HG03442 (cell line): Measurements from ENCODE around the gene SKAP1.

Experiments
- ATAC-seq: cut with Tn5 transposase; IDR thresholded peaks from one replicate; pipeline ENCODE4 v1.9.1; 2021; ENCODE audit warnings: mild to moderate bottlenecking, moderate library complexity; ENCODE audit not compliant: unreplicated experiment

SKAP1 gene

GRCh38 chr17:48153691-48154358 lies 276.2 kb downstream of the SKAP1 start:
- no peak for ATAC-seq

DNA sequence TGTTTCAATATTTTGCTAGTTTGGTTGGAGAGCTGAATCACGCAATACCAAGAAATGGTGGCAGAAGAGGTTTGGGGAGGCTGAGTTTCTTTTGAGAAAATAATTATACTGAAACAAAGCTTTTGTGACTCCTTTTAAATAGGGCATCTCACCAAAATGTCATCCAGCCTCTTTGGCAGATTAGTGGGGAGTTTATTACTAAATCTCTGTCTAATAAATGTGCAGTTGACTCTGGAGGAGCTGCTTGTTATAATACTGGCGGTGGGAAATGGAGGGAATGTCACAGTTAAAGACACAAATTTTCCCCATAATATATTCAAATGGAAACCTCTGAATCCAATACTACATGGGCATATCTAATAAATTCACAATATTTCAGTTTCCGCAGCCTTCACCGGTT lies 277.7 kb downstream of the SKAP1 start:
- no peak for ATAC-seq

GRCh38 chr17:48151220-48151619 lies 278.8 kb downstream of the SKAP1 start:
- no peak for ATAC-seq

- ATAC-seq = no peak
These were observed 279.4 kb downstream of the SKAP1 start for GRCh38 chr17:48150597-48151001.

- no peak for ATAC-seq
These were observed 280.1 kb downstream of the SKAP1 start for GRCh38 chr17:48149787-48150463.

DNA sequence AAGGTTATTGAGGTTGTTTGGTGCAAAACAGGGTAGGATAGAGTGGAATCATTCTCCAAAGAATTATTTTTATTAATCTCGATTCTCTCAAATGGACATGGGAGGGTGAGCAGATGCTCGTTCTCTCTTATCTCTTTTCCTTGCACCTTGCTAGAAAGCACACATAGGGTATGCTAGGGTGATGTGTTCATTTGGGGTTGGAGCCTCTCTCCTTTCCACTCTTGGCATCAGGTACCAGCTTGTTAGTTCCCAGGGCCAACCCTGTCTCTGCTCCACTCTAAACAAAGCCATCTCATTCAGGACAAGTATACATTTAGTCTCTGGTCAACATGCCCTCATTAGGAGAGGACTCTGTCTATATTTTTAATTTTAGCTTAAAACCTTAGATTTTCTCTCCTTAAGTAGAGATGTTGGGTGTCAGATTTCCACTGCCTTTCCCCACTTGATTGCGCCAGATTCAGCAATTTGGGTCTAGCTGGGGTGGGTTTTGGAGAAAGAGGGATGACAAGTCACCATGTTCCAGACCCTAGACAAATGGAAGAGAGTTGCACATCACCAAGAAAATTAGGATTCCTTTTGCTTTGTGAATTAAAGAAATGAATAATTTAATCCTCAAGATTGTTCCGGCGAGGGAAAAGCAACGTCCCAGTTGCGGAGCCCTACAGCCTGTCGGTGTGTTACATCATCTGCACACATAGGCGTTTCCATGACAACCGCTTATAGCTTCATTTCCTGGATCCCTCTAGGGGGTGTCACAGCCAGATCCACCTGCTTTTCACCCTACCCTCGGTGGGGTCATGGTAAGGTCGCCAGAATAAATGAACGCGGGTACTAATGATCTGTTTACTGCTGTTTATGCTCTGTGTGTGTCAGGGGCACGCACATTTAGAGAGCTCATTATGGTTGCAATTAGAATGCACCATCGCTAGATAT lies 280.9 kb downstream of the SKAP1 start:
- ATAC-seq = no peak

DNA sequence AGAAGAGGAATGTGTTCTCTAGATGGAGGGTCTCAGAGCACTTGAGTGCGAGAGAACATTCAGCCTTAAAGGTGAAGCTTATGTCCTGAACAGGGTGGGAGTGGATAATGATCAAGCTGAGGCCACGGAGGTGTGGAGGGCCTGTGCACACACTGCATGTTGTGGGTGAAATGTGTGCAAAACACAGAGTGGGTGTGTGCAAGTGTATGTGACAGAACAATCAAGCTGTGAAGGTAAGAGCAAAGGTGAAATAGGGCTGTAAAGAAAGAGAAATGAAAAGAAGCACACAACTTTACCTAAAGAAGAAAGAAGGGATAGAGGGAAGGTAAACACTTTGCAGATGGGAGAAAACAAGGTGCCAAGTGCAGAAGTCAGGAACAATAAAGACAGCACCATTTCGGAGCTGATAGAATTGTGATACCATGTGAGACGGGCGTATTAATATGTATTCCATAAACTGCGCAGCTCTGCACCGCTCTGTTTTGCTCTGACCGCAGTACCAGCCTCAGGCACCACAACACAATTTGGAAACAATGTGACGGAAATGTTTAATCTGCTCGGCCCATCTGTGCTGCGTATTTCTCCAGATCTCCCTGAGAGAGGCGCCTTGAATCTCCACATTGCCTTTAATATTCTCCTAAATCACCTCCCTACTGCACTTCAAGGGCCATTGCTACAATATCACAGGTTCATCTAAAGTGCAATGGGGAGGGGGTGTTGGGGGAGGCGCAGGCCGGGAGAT lies 281.8 kb downstream of the SKAP1 start:
- no peak for ATAC-seq

DNA sequence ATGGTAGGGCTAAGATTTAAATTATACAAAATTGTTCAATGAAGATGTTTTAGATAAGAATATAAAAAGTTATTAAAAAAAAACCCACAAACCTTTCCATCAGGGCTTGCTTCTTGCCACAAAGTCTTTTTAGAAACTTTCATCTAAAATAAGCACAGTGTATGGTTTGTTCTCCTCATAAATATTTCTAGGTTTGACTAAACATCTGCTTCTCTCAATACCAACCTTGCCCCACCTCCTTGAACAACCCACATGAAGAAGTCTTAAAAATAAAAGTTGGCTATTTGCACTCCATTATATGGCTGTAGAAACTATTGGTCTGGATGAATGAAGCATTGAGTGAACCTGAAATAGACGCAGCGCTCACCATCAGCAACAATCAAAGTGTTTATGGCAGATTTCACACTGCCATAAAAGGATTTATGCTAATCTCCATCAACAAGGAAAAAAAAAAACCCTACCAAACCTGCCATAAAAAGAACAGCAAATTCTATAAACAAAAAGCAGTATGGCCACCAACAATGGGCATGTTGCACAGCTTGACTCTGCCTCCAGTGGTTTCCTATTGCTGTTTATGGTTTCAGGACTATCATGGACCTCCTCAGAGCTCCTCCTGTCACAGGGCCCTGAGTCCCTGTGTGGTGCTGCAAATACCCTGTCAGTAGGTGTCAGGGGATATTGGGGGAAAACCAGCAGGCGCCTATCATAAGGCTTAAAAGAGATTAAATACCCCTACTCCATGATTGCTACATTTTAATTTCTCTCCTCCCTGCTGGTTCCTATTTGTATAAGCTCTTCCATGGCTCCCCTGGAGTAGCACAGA lies 284.8 kb downstream of the SKAP1 start:
- no peak for ATAC-seq

- ATAC-seq = no peak
These were observed 285.8 kb downstream of the SKAP1 start for GRCh38 chr17:48144231-48144630.

DNA sequence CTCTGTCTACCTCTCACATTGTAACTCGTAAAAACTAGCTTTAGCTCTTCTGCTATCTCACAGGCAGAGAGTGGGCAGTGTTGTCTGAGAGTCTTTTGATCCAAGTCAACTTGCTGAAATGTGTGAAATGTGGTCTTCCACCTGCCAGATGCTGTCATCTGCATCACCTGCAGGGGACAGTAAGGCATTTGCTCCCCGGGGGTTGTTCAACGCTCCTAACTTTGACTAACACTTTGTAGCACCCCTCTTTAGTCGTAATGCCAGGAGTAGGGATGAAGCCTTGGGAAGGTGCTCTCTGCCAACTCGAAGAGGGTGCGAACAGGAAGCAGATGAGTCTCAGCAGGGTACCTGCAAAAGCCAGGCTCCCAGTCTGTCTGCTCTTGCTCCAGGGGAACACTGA lies 286.4 kb downstream of the SKAP1 start:
- ATAC-seq = no peak

- ATAC-seq = no peak
These were observed 290.1 kb downstream of the SKAP1 start for GRCh38 chr17:48139944-48140343.

GRCh38 chr17:48137656-48138055 lies 292.4 kb downstream of the SKAP1 start:
- ATAC-seq = no peak

- ATAC-seq = no peak
These were observed 295.0 kb downstream of the SKAP1 start for GRCh38 chr17:48134912-48135480.

GRCh38 chr17:48132385-48132784 lies 297.6 kb downstream of the SKAP1 start:
- ATAC-seq = no peak

DNA sequence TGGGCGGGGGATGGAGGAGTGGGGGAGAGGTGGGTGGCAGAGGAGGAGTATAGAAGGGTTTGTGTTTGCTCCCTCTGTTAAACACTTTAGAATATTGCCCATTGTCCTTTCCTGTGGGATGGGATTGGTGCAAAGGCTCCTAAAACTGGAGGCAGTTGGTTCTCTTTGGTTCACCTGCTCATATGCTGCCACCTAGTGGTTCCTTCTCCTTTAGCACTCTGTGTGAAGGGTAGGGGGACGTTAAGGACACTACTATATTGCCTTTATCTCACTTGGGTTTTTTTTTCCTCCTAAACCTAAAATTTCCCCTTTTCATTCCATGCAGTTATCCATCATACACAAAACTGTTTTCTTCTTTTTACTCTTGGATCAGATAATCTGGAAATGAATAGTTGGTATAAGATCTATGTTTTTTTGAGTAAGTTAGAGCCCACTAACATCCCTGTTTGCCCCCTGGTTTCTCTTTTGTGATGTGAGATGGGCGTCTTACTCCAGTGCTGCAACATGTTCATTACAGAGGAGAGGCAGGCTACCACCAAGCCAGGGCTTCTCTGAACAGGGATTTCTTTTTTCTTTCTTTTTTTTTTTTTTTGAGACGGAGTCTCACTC lies 298.7 kb downstream of the SKAP1 start:
- no peak for ATAC-seq

DNA sequence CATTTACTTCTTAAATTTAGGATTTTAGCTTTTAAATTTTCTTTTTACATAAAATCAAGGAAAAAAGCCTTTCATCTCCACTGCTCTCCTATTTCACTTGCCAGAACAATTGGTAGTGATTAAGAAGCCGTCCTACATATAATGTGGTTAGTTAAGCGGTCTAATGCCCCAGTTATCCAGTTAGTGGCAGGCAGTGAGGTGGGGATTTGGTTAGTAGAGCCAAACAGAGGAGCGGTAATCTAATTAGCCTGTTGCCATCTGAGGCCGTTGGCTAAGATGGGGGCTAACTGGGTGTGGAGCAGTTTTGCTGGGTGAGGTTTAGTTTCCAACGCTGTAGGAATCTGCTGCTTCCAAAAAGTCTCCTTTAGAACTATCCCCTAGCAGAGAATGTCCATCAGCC lies 300.0 kb downstream of the SKAP1 start:
- ATAC-seq = no peak

DNA sequence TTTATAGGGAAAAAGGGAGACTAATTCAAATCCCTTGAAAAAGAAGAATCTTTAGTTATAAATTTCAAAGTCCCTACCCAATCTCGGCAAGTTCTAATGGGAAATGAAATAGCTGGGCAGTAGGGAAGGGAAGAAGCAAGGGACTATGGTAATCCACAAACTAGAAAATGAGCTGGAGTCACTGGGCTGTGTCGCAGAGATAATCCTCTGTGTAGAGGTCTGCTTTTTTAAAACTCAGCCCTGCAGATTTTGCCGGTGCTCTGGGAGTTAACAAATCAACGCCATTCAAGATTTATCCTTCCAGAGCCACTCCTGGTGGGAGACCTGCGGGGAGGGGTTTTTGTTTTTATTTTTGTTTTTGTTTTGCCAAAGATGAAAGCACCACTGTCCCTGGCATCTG lies 301.6 kb downstream of the SKAP1 start:
- ATAC-seq = no peak

DNA sequence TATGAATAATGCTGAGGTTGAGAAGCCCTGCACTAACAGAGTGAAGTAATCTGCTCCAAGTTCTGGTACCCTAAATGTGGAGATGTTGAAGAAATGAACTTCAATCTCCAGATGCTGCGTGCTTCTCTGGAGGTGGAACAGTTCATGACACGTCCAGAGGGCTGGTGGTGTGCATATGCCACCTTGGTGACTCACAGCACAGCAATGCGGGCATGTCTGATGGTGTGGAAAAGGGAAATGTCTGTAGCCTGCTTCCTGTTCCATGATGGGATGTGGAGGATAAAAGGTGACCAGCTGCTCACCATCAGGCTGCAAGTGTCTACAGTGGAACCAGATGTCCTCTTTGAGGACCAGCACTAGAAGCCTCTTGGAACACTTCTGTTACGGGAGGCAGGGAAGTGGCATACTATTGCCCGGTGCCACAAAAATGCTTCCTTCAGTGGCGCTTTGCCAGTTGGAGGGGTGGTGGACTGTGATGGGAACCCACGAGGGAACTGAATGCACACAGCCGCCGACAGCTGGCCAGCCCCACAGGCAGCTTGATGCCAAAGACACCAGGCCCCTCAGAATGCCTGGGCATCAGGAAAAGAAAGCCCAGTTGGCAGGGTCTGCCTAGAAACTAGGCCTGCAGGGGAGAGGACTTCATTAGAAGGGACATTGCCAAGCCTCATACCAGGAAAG lies 302.5 kb downstream of the SKAP1 start:
- no peak for ATAC-seq

GRCh38 chr17:48126532-48126850 lies 303.5 kb downstream of the SKAP1 start:
- no peak for ATAC-seq
